ENCODE results near the gene RNF213.

DNA sequence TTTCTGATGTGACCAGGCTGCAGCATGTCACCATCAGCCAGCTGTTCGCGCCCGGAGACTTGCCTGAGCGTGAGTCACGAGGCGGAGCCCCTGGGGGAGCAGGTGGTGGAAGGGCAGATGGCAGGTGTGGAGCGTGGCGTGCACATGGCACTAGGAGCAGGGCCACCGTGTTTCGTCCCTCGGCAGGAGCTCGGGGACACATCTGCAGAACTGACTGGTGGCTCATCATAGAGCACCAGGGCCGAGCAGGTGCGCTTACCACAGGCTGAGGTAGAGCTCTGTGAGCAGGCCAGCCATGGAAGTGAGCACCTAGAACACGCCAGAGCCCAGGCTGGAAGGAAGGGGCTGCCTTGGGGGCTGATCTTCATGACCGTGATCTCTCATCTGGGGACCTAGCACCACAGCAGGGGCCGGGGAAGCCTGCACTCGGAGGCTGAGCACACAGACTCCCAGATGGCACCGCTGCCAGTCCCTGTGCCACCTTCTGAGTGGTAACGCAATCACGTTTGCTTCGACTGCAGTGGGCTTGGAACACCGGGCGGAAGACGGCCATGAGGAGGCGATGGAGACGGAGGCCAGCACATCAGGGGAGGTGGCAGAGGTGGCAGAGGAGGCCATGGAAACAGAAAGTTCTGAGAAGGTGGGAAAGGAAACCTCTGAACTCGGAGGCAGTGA, 92.5 kb downstream of the RNF213 start:
- TF ChIP-seq, protein P1, sequence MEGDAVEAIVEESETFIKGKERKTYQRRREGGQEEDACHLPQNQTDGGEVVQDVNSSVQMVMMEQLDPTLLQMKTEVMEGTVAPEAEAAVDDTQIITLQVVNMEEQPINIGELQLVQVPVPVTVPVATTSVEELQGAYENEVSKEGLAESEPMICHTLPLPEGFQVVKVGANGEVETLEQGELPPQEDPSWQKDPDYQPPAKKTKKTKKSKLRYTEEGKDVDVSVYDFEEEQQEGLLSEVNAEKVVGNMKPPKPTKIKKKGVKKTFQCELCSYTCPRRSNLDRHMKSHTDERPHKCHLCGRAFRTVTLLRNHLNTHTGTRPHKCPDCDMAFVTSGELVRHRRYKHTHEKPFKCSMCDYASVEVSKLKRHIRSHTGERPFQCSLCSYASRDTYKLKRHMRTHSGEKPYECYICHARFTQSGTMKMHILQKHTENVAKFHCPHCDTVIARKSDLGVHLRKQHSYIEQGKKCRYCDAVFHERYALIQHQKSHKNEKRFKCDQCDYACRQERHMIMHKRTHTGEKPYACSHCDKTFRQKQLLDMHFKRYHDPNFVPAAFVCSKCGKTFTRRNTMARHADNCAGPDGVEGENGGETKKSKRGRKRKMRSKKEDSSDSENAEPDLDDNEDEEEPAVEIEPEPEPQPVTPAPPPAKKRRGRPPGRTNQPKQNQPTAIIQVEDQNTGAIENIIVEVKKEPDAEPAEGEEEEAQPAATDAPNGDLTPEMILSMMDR (IDR thresholded peaks at IDR 0.05) = no peak
- no peak for TF ChIP-seq POLR2A (IDR thresholded peaks at IDR 0.05)
